ENCODE results near the gene TMCO2. TPM values are rescaled to one million over a fixed set of nuclear protein-coding genes. Genes with fewer than 3 reads are reported as not detected.

The TMCO2 gene
- total and polyA plus RNA-seq, 2 experiments from 2014 or later, result not detected

DNA sequence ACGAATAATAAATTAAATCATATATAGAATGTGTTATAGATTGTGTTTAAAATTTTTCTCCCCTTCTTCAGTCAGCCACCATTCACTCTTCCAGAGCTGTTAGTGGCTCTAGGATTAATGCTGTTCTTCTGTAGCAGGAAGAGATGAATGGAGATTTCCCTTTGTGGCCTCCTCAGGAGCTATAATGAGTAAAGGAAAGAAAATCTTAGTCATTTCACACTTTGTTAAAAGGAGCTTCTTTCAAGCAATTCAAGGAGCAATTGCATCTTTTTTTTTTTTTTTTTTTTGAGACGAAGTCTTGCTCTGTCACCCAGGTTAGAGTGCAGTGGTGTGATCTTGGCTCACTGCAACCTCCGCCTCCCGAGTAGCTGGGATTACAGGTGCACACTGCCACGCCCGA, 23.7 kb upstream of the TMCO2 start (continued):
- TF ChIP-seq, protein P1, sequence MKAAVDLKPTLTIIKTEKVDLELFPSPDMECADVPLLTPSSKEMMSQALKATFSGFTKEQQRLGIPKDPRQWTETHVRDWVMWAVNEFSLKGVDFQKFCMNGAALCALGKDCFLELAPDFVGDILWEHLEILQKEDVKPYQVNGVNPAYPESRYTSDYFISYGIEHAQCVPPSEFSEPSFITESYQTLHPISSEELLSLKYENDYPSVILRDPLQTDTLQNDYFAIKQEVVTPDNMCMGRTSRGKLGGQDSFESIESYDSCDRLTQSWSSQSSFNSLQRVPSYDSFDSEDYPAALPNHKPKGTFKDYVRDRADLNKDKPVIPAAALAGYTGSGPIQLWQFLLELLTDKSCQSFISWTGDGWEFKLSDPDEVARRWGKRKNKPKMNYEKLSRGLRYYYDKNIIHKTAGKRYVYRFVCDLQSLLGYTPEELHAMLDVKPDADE (IDR thresholded peaks at IDR 0.05), result no peak
- TF ChIP-seq JUNB (IDR thresholded peaks at IDR 0.05; ENCODE audit: unreplicated experiment), result no peak
- TF ChIP-seq, protein P2, sequence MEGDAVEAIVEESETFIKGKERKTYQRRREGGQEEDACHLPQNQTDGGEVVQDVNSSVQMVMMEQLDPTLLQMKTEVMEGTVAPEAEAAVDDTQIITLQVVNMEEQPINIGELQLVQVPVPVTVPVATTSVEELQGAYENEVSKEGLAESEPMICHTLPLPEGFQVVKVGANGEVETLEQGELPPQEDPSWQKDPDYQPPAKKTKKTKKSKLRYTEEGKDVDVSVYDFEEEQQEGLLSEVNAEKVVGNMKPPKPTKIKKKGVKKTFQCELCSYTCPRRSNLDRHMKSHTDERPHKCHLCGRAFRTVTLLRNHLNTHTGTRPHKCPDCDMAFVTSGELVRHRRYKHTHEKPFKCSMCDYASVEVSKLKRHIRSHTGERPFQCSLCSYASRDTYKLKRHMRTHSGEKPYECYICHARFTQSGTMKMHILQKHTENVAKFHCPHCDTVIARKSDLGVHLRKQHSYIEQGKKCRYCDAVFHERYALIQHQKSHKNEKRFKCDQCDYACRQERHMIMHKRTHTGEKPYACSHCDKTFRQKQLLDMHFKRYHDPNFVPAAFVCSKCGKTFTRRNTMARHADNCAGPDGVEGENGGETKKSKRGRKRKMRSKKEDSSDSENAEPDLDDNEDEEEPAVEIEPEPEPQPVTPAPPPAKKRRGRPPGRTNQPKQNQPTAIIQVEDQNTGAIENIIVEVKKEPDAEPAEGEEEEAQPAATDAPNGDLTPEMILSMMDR (conservative IDR thresholded peaks at IDR 0.05; ENCODE audit: low read depth in 2 of 2), result no peak
- no peak for TF ChIP-seq POLR2AphosphoS5 (IDR thresholded peaks at IDR 0.05; ENCODE audit: low read depth)
- TF ChIP-seq, protein P3, sequence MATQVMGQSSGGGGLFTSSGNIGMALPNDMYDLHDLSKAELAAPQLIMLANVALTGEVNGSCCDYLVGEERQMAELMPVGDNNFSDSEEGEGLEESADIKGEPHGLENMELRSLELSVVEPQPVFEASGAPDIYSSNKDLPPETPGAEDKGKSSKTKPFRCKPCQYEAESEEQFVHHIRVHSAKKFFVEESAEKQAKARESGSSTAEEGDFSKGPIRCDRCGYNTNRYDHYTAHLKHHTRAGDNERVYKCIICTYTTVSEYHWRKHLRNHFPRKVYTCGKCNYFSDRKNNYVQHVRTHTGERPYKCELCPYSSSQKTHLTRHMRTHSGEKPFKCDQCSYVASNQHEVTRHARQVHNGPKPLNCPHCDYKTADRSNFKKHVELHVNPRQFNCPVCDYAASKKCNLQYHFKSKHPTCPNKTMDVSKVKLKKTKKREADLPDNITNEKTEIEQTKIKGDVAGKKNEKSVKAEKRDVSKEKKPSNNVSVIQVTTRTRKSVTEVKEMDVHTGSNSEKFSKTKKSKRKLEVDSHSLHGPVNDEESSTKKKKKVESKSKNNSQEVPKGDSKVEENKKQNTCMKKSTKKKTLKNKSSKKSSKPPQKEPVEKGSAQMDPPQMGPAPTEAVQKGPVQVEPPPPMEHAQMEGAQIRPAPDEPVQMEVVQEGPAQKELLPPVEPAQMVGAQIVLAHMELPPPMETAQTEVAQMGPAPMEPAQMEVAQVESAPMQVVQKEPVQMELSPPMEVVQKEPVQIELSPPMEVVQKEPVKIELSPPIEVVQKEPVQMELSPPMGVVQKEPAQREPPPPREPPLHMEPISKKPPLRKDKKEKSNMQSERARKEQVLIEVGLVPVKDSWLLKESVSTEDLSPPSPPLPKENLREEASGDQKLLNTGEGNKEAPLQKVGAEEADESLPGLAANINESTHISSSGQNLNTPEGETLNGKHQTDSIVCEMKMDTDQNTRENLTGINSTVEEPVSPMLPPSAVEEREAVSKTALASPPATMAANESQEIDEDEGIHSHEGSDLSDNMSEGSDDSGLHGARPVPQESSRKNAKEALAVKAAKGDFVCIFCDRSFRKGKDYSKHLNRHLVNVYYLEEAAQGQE (IDR thresholded peaks at IDR 0.05; ENCODE audit: unreplicated experiment), result no peak
- TF ChIP-seq NANOG (IDR thresholded peaks at IDR 0.05; ENCODE audit: borderline replicate concordance), result no peak
- TF ChIP-seq STAT1 (IDR thresholded peaks at IDR 0.05; ENCODE audit: unreplicated experiment), result no peak

DNA sequence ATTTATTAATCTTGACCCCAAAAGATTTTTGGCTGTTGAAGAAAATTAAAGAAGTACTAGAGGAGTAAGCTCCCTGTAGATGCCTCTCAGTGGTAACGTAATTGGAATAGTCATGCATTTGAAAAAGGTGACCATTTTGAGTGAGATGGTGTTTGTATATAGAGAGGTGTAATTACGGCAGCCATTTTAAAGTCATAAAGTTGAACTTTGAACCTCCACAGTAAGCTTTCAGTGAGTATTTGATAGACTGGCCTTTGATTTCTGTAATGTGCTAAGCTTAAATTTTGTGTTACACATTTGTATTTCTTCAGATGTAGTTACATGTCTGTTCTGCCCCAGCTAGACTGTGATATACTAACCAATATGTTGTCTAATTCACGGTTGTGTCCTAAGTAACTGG, 21.5 kb upstream of the TMCO2 start:
- Histone ChIP-seq H3K79me2 (replicated peaks; ENCODE audit: insufficient read depth) (no peaks in the 10 kb centered on the region), H3K9me2 (ENCODE audit: insufficient read depth) (no peaks in the 10 kb centered on the region), H3K27me3 (ENCODE audit: insufficient read depth) (no peaks in the 10 kb centered on the region), H2AFZ (no peak overlapping the region), H3F3A (replicated peaks; ENCODE audit: low read depth) (no peaks in the 10 kb centered on the region), H3K4me2 (no peak overlapping the region), H3K27ac (ENCODE audit: low read depth) (no peak overlapping the region), H3K4me1 (ENCODE audit: insufficient read depth) (no peaks in the 10 kb centered on the region), H3K4me3 (no peak overlapping the region), H4K20me1 (replicated peaks; ENCODE audit: insufficient read depth) (no peaks in the 10 kb centered on the region; the same call in none of the 2 replicates), H3K36me3 (ENCODE audit: insufficient read depth) (peaks cover under 1% of the 10 kb centered on the region; the same call in 1 of the 2 replicates)
- no peak for DNase-seq (ENCODE audit: low spot score)
- Mint-ChIP-seq H3K27me3 (ENCODE audit: insufficient read depth, low read depth, poor library complexity) (no peaks in the 10 kb centered on the region), H3K4me3 (no peak overlapping the region), H3K36me3 (ENCODE audit: low read depth) (peaks cover 6% of the 10 kb centered on the region; the same call in 2 of the 3 replicates), H3K9me3 (no peaks in the 10 kb centered on the region), H3K27ac (no peak overlapping the region; the same call in 1 of the 2 replicates), H3K4me1 (peaks cover 4% of the 10 kb centered on the region; the same call in 2 of the 3 replicates)
- ATAC-seq, result no peak
- TF ChIP-seq, protein P2 (conservative IDR thresholded peaks at IDR 0.05; ENCODE audit: low read depth in 2 of 2), result no peak
- TF ChIP-seq ZNF331 (CRISPR knock-in tag; IDR thresholded peaks at IDR 0.05; ENCODE audit: low read depth), result no peak
- TF ChIP-seq, protein P3 (IDR thresholded peaks at IDR 0.05; ENCODE audit: unreplicated experiment), result no peak
- TF ChIP-seq CREB1 (CRISPR knock-in tag; IDR thresholded peaks at IDR 0.05; ENCODE audit: low read depth), result no peak
- TF ChIP-seq NANOG (IDR thresholded peaks at IDR 0.05; ENCODE audit: borderline replicate concordance), result no peak
- no peak for TF ChIP-seq STAT1 (IDR thresholded peaks at IDR 0.05; ENCODE audit: unreplicated experiment)
- no peak for TF ChIP-seq EZH2 (IDR thresholded peaks at IDR 0.05; ENCODE audit: low read depth, unreplicated experiment)
- no peak for TF ChIP-seq JUNB (IDR thresholded peaks at IDR 0.05; ENCODE audit: unreplicated experiment)
- no peak for TF ChIP-seq EZH2phosphoT487 (IDR thresholded peaks at IDR 0.05; ENCODE audit: unreplicated experiment)
- TF ChIP-seq POLR2AphosphoS5 (IDR thresholded peaks at IDR 0.05; ENCODE audit: low read depth), result no peak

All from GM23338 (cell line).